Central memory CD4-positive, alpha-beta T cell (primary cell): ENCODE measurements around the gene KIFC1.
A peak's percentile ranks its signal among the peaks of the same experiment; 100 is the strongest.

Experiments used
- DNase-seq: peaks from one replicate; pipeline ENCODE4 v3.0.0; 2022

KIFC1 gene

GRCh38 chr6:33425668-33426577 lies 34.3 kb downstream of the KIFC1 start:
- peak; percentile 79 for DNase-seq

GRCh38 chr6:33426590-33427511 lies 35.2 kb downstream of the KIFC1 start:
- DNase-seq: peak; percentile 56

GRCh38 chr6:33427585-33428223 lies 36.1 kb downstream of the KIFC1 start:
- peak; percentile 62 for DNase-seq

- DNase-seq: peak; percentile 45
These were observed 36.8 kb downstream of the KIFC1 start for GRCh38 chr6:33428224-33428965.

DNA sequence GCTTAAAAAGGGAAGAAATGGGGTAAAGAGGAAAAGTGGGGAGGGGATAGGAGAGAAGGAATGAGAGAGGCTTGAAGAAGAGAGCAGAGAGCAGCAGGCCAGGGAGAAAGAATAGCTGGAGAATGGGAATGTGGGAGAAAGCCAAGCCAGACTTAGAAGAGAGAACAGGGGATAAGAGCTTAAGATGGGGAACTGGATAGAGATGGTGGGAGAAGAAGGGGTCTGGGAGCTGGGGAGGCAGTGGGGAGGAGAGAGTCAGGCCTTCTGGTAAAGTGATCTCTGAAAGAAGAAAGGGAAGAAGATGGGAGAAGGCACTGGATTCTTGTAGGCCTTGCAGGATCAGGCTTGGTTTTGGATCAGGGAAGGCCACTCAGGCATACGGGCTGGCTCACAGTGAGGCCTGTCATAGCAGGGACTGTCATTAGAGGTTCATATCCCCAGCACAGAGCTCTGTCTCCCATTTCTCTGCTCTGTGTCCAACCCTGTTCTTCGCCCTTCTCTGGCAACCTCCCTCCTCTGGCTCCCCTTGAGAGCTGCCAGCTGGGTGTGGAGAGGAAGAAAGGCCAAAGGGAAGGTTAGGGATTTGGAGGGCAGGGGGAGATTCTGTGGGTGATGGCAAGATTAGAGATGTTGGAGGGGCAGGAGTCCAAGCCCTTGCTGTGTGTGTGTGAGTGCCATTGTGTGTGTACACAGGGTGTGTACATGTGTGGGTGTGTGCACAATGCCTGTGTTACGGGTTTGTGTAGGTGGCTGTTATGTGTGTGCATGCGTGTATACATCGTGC lies 37.5 kb downstream of the KIFC1 start:
- DNase-seq: no peak

DNA sequence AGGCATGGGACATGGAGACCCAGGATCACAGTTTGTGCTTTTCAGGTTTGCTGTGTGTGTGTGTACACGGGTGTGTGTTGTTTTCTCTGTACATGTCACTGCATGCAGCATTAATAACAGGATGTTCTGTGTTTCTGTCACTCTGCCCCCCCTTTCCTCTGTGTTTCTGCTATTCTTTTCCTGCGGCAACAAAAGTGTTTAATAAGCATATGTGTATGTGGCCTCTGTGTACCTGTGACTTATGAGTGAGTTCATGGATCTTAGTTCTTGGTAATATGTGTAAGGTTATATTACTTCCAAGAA lies 38.1 kb downstream of the KIFC1 start:
- DNase-seq: peak; percentile 42

DNA sequence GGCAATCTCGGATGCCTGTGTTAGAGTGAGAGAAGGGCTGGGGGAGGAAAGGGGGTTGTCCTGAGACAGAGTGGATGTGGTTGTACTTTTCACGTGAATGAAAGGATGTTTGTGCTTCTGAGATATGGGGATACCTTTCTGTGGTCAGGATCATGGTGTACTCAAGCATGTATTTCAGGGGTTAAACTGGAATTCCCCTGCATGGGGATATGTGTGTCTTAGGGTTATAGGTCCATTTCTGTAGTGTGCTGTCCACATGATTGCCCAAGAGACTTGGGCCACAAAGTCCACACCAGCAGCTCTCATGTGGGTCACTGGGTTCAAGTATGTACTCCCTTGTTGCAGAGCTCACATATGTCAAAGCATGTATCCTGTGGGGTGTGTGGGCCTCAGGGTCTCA lies 38.7 kb downstream of the KIFC1 start:
- DNase-seq: no peak

GRCh38 chr6:33430991-33431879 lies 39.6 kb downstream of the KIFC1 start:
- DNase-seq: peak; percentile 81

- no peak for DNase-seq
These were observed 40.4 kb downstream of the KIFC1 start for GRCh38 chr6:33431880-33432541.

DNA sequence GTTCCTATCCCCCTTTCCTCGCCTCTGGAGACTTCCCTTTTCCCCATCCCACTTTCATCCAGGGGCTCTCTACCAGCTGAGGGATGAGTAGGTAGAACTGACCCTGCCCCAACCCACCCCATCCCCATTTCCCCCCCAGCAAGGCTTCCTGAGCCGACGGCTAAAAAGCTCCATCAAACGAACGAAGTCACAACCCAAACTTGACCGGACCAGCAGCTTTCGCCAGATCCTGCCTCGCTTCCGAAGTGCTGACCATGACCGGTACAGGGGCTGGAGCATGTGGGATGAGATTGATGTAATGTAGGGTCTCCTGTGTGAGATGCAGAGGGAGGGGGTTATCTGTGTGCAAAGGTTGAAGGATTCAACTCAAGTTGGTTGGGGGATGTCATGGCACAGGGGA lies 40.9 kb downstream of the KIFC1 start:
- DNase-seq: no peak

GRCh38 chr6:33433001-33433543 lies 41.4 kb downstream of the KIFC1 start:
- DNase-seq: no peak

- DNase-seq: no peak
These were observed 42.0 kb downstream of the KIFC1 start for GRCh38 chr6:33433544-33434191.

GRCh38 chr6:33434961-33435360 lies 43.3 kb downstream of the KIFC1 start:
- DNase-seq: no peak

DNA sequence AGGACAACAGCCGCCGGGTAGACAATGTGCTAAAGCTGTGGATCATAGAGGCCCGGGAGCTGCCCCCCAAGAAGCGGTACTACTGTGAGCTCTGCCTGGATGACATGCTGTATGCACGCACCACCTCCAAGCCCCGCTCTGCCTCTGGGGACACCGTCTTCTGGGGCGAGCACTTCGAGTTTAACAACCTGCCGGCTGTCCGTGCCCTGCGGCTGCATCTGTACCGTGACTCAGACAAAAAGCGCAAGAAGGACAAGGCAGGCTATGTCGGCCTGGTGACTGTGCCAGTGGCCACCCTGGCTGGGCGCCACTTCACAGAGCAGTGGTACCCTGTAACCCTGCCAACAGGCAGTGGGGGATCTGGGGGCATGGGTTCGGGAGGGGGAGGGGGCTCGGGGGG lies 46.0 kb downstream of the KIFC1 start:
- DNase-seq: no peak

DNA sequence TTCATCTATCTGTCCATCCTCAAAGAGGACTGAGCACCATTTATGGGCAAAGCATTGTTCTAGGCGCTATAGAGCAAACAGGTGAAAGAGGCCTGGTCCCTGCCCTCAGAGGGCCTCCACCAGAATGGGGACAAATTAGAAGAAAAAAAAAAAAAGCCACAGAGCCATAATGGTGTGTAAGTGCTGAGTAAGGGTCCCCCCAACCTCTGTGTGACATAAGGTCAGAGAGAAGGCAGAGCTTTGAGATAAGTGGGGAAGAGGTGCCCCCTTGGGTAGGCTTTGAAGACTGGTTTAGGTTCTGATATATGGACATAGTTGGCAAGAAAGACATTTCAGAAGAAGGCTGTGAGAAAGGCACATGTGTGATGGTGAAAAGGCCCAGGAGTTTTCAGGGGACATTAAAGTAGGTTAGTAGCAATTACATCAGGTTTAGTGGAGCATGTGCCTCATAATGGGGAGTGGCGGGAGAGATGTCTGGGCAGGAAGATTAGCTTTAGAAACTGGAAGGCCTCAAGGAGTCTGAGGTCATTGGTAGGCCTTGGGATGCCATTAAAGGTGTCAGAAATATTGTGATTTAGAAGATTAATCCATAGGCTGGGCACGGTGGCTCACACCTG lies 47.5 kb downstream of the KIFC1 start:
- DNase-seq: no peak

DNA sequence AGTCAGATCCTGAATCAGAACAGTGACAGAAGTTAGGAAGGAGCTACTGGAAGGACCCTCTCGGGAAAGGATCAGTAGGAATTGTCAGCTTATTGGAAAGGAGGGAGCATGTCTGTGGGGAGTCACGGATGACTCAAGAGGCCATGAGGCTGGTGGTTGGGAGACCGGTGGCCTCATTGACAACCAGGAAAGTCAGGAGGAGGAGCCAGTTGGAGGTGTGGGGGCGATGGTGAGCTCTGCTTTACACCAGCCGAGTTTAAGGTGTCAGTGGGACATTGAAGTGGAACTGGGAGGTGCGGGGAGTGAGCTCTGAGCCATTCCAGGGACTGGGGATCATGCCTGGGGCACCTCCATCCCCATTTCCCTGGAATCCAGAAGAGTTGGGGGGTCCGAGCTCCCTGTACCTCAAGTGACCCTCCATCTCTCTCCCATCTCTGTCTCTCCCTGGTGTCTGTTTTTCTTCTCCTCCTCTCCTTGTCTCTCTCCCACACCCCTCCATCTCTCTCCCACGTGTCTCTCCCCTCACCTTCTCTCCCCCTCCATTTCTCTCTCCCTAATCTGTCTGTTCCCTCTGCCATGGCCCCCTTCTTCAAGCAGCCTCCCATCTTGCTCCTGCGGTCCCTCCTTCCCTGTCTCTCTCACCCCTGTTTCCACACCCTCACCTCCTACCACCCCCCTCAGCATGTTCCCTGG lies 48.5 kb downstream of the KIFC1 start:
- no peak for DNase-seq

- DNase-seq: no peak
These were observed 49.2 kb downstream of the KIFC1 start for GRCh38 chr6:33440649-33441309.

DNA sequence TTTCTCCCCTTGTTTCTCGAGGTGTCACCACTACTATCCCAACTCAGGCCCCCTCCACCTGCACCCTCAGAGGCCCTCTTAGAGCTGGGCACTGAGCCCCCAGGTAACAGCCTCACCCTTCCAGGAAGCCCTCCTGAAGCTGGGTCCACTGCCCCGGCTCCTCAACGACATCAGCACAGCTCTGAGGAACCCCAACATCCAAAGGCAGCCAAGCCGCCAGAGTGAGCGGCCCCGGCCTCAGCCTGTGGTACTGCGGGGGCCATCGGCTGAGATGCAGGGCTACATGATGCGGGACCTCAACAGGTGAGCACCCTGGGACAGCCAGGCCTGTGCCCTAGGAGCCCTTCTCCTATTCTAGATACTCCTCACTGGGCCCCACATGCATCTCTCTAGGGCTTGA lies 49.8 kb downstream of the KIFC1 start:
- no peak for DNase-seq
